Osteoblast (primary cell): ENCODE measurements around the gene PSMA6. TPM values are rescaled to one million over a fixed set of nuclear protein-coding genes. Genes with fewer than 3 reads are reported as not detected.

Experiments
- DNase-seq: peaks from one replicate; pipeline ENCODE4 v3.0.0; 2011; ENCODE audit warnings: low spot score, mixed read lengths; ENCODE audit not compliant: insufficient read length; ENCODE audit errors: missing footprints
- H2AFZ ChIP-seq: 2 replicates; pipeline ENCODE4 v1.6.0; 2011; ENCODE audit warnings: mild to moderate bottlenecking, low read length
- H3K27ac ChIP-seq: 2 replicates; pipeline ENCODE4 v1.5.1; 2011; ENCODE audit warnings: mild to moderate bottlenecking, low read depth, low read length, moderate library complexity
- H3K27me3 ChIP-seq: 2 replicates; pipeline ENCODE4 v1.6.0; 2012; ENCODE audit warnings: mild to moderate bottlenecking, control low read depth, inconsistent platforms, low read length, moderate library complexity; ENCODE audit not compliant: insufficient read depth
- H3K36me3 ChIP-seq: 2 replicates; pipeline ENCODE4 v1.5.1; 2011; ENCODE audit warnings: mild to moderate bottlenecking, low read length, control low read depth, moderate library complexity; ENCODE audit not compliant: insufficient read depth
- H3K4me1 ChIP-seq: 2 replicates; pipeline ENCODE4 v1.5.1; 2011; ENCODE audit warnings: mild to moderate bottlenecking, low read length, control low read depth, moderate library complexity; ENCODE audit not compliant: insufficient read depth
- H3K4me2 ChIP-seq: 2 replicates; pipeline ENCODE4 v1.6.0; 2011; ENCODE audit warnings: mild to moderate bottlenecking, low read length; ENCODE audit not compliant: insufficient read depth
- H3K4me3 ChIP-seq: fragments of 200-600 bp; sonication (generic); 3 replicates; pipeline ENCODE4 v1.5.1; 2012; ENCODE audit warnings: mild to moderate bottlenecking, low read length, inconsistent platforms; ENCODE audit not compliant: insufficient read depth
- H3K79me2 ChIP-seq: 2 replicates; pipeline ENCODE4 v1.6.0; 2012; ENCODE audit warnings: mild to moderate bottlenecking, low read length, control low read depth, inconsistent platforms; ENCODE audit not compliant: insufficient read depth
- H3K9me3 ChIP-seq: 2 replicates; pipeline ENCODE4 v1.5.1; 2011; ENCODE audit warnings: low read depth, low read length, control low read depth
- H4K20me1 ChIP-seq: 2 replicates; pipeline ENCODE4 v1.6.0; 2012; ENCODE audit warnings: mild to moderate bottlenecking, low read length, control low read depth; ENCODE audit not compliant: insufficient read depth
- CTCF ChIP-seq: IDR thresholded peaks from 2 replicates; pipeline ENCODE4 v1.5.1; 2011; ENCODE audit warnings: mild to moderate bottlenecking, low read depth, low read length, moderate library complexity; ENCODE audit errors: extremely low read depth
- total RNA-seq: library from RNA; depleted of rRNA; stranded (reverse); fragments of >200 nt; gene quantifications from 2 replicates; pipeline ENCODE4 v1.2.3, GENCODE V29; 2012

Gene PSMA6
- total RNA-seq, 1 donor, result 170 TPM

- H3K36me3 ChIP-seq, result peaks cover 38% of the 10 kb centered on the region
- no peak overlapping the region for H3K4me2 ChIP-seq
- H3K79me2 ChIP-seq, result no peaks in the 10 kb centered on the region
- DNase-seq, result no peak
- H3K27ac ChIP-seq, result no peak overlapping the region
- no peaks in the 10 kb centered on the region for H4K20me1 ChIP-seq
- no peak for TF ChIP-seq CTCF
- no peaks in the 10 kb centered on the region for H3K27me3 ChIP-seq
- no peak overlapping the region for H3K4me3 ChIP-seq
- H2AFZ ChIP-seq, result no peak overlapping the region
- H3K4me1 ChIP-seq, result no peaks in the 10 kb centered on the region
- no peaks in the 10 kb centered on the region for H3K9me3 ChIP-seq
Observed at GRCh38 chr14:35317820-35318219, 25.6 kb downstream of the PSMA6 start.

- Histone ChIP-seq H3K27me3 (no peaks in the 10 kb centered on the region), H3K4me1 (no peaks in the 10 kb centered on the region), H2AFZ (no peak overlapping the region), H3K9me3 (no peaks in the 10 kb centered on the region), H3K36me3 (peaks cover 24% of the 10 kb centered on the region), H3K4me3 (no peak overlapping the region), H3K79me2 (no peaks in the 10 kb centered on the region), H3K4me2 (no peak overlapping the region), H3K27ac (no peak overlapping the region), H4K20me1 (no peaks in the 10 kb centered on the region)
- DNase-seq, result no peak
- no peak for TF ChIP-seq CTCF
Observed at GRCh38 chr14:35319509-35319908, 27.3 kb downstream of the PSMA6 start.

GRCh38 chr14:35320472-35320871 is 28.3 kb downstream of the PSMA6 start:
- no peaks in the 10 kb centered on the region for H3K9me3 ChIP-seq
- no peaks in the 10 kb centered on the region for H4K20me1 ChIP-seq
- no peak for DNase-seq
- H3K4me1 ChIP-seq, result no peaks in the 10 kb centered on the region
- H3K27me3 ChIP-seq, result no peaks in the 10 kb centered on the region
- no peak for TF ChIP-seq CTCF
- peaks cover 15% of the 10 kb centered on the region for H3K36me3 ChIP-seq
- H3K27ac ChIP-seq, result no peak overlapping the region
- H3K4me3 ChIP-seq, result no peak overlapping the region
- H3K4me2 ChIP-seq, result no peak overlapping the region
- H3K79me2 ChIP-seq, result no peaks in the 10 kb centered on the region
- H2AFZ ChIP-seq, result no peak overlapping the region

GRCh38 chr14:35326375-35326774 is 34.2 kb downstream of the PSMA6 start:
- TF ChIP-seq CTCF, result no peak
- Histone ChIP-seq H3K27ac (no peak overlapping the region), H2AFZ (no peak overlapping the region), H3K4me1 (no peaks in the 10 kb centered on the region), H3K4me2 (no peak overlapping the region), H3K27me3 (no peaks in the 10 kb centered on the region), H3K9me3 (no peaks in the 10 kb centered on the region), H4K20me1 (no peaks in the 10 kb centered on the region), H3K4me3 (no peak overlapping the region), H3K79me2 (no peaks in the 10 kb centered on the region), H3K36me3 (no peaks in the 10 kb centered on the region)
- no peak for DNase-seq
